Mesenchymal stem cell (in vitro differentiated cells and primary cell): ENCODE measurements around the gene CAMK2G.

ENCODE experiments used
- DNase-seq: peaks from one replicate; pipeline ENCODE4 v3.0.0-alpha.2; 2013
- H2AFZ ChIP-seq: one replicate; pipeline ENCODE4 v1.6.1; 2013; ENCODE audit warnings: low read depth, mild to moderate bottlenecking, control low read depth, inconsistent platforms, low read length, moderate library complexity
- H2AK5ac ChIP-seq: 2 replicates; pipeline ENCODE4 v1.6.1; 2013; ENCODE audit warnings: low read length, moderate library complexity, mild to moderate bottlenecking, inconsistent platforms; ENCODE audit not compliant: severe bottlenecking
- H2BK120ac ChIP-seq: one replicate; pipeline ENCODE4 v1.6.1; 2013; ENCODE audit warnings: low read depth, mild to moderate bottlenecking, inconsistent platforms, low read length, moderate library complexity
- H2BK12ac ChIP-seq, 2 experiments: one replicate each; pipeline ENCODE4 v1.6.1; 2013; ENCODE audit warnings: inconsistent platforms in 2 of 2, low read length in 2 of 2, mild to moderate bottlenecking in 2 of 2, moderate library complexity in 2 of 2, control low read depth in 1 of 2
- H2BK15ac ChIP-seq: one replicate; pipeline ENCODE4 v1.6.1; 2013; ENCODE audit warnings: mild to moderate bottlenecking, low read depth, inconsistent platforms; ENCODE audit not compliant: poor library complexity, severe bottlenecking
- H2BK5ac ChIP-seq: 2 replicates; pipeline ENCODE4 v1.6.1; 2013; ENCODE audit warnings: low read depth, mild to moderate bottlenecking, low read length, control low read depth, inconsistent platforms; ENCODE audit not compliant: poor library complexity, severe bottlenecking
- H3K14ac ChIP-seq, 2 experiments: one replicate each; pipeline ENCODE4 v1.6.1; 2013; ENCODE audit warnings: inconsistent platforms in 2 of 2, low read length in 2 of 2, control low read depth in 1 of 2, mild to moderate bottlenecking in 1 of 2, moderate library complexity in 1 of 2
- H3K18ac ChIP-seq, 2 experiments: one replicate each; pipeline ENCODE4 v1.6.1; 2013; ENCODE audit warnings: inconsistent platforms in 2 of 2, low read length in 2 of 2, control low read depth in 1 of 2, low read depth in 1 of 2, mild to moderate bottlenecking in 1 of 2
- H3K23ac ChIP-seq, 2 experiments: one replicate each; pipeline ENCODE4 v1.6.1; 2013; ENCODE audit warnings: inconsistent platforms in 2 of 2, low read length in 2 of 2, mild to moderate bottlenecking in 2 of 2, moderate library complexity in 2 of 2, control low read depth in 1 of 2
- H3K27ac ChIP-seq: 2 replicates; pipeline ENCODE4 v1.5.1; 2013; ENCODE audit warnings: mild to moderate bottlenecking, moderate library complexity, low read length, control low read depth, inconsistent platforms; ENCODE audit not compliant: poor library complexity, severe bottlenecking
- H3K27me3 ChIP-seq, 2 experiments: 2 replicates each; pipeline versions ENCODE4 v1.6.1 to v1.7.0; 2013; ENCODE audit warnings: low read length in 2 of 2, mild to moderate bottlenecking in 2 of 2, moderate library complexity in 2 of 2, control low read depth in 1 of 2, inconsistent platforms in 1 of 2; ENCODE audit not compliant: control insufficient read depth in 1 of 2, insufficient read depth in 1 of 2
- H3K36me3 ChIP-seq, 2 experiments: 2 replicates each; pipeline versions ENCODE4 v1.6.1 to v1.7.0; 2013; ENCODE audit warnings: low read length in 2 of 2, control low read depth in 1 of 2, inconsistent platforms in 1 of 2, low read depth in 1 of 2, mild to moderate bottlenecking in 1 of 2; ENCODE audit not compliant: insufficient read depth in 2 of 2, control insufficient read depth in 1 of 2
- H3K4ac ChIP-seq, 2 experiments: one replicate each; pipeline ENCODE4 v1.6.1; 2013; ENCODE audit warnings: inconsistent platforms in 2 of 2, low read length in 2 of 2, mild to moderate bottlenecking in 2 of 2, moderate library complexity in 2 of 2, control low read depth in 1 of 2, low read depth in 1 of 2
- H3K4me1 ChIP-seq: 2 replicates; pipeline ENCODE4 v1.6.1; 2013; ENCODE audit warnings: low read depth, low read length, control low read depth; ENCODE audit not compliant: control insufficient read depth, insufficient read depth
- H3K4me2 ChIP-seq: 2 replicates; pipeline ENCODE4 v1.6.1; 2013; ENCODE audit warnings: low read length, mild to moderate bottlenecking, inconsistent platforms; ENCODE audit not compliant: poor library complexity, severe bottlenecking
- H3K4me3 ChIP-seq, 2 experiments: 2 replicates each; pipeline versions ENCODE4 v1.5.1 to v1.7.0; 2013; ENCODE audit warnings: low read length in 2 of 2, mild to moderate bottlenecking in 2 of 2, control low read depth in 1 of 2, low read depth in 1 of 2; ENCODE audit not compliant: insufficient read depth in 1 of 2
- H3K79me1 ChIP-seq: replicated peaks from 2 replicates; pipeline ENCODE4 v1.6.1; 2013; ENCODE audit warnings: mild to moderate bottlenecking, control low read depth, low read length, inconsistent platforms; ENCODE audit not compliant: poor library complexity, severe bottlenecking
- H3K9ac ChIP-seq: 2 replicates; pipeline ENCODE4 v1.7.0; 2013; ENCODE audit warnings: mild to moderate bottlenecking, low read length, moderate library complexity
- H3K9me3 ChIP-seq: 2 replicates; pipeline ENCODE4 v1.7.0; 2013; ENCODE audit warnings: mild to moderate bottlenecking, low read length; ENCODE audit not compliant: control insufficient read depth
- H4K8ac ChIP-seq: one replicate; pipeline ENCODE4 v1.6.1; 2013; ENCODE audit warnings: inconsistent platforms, mild to moderate bottlenecking, low read length, moderate library complexity
- H4K91ac ChIP-seq: one replicate; pipeline ENCODE4 v1.6.1; 2013; ENCODE audit warnings: mild to moderate bottlenecking, low read length, inconsistent platforms
- WGBS: methylation state at CpG from one replicate; pipeline ENCODE4 v1.1.7; 2013; ENCODE audit warnings: mixed read lengths; 5-methylcytosine and 5-hydroxymethylcytosine counted together

CAMK2G gene

DNA sequence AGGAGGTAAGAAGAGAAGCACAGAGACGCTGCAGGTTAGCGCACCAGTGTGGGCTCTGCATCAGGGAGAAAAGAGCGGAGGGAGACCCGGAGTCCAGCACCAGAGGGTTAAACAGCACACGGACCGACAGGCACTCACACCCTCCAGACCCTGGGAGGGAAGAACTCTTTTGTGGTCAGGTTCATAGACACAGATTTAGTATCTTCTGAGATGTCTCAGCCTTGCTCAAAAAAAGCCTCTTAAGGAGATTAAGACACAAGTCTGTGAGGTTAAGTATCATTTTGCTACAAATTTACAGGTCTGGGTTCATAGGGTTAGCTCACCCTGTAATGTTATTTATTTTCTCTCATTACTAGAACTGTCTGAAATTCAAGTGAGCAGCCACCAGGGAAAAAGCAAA, 46.2 kb downstream of the CAMK2G start:
- Histone ChIP-seq H3K4me3 (no peak overlapping the region), H2AFZ (no peak overlapping the region), H2BK15ac (no peak overlapping the region), H3K9ac (no peak overlapping the region), H3K4me1 (peaks cover 15% of the 10 kb centered on the region), H4K8ac (no peak overlapping the region), H3K79me1 (no peaks in the 10 kb centered on the region), H2BK120ac (no peak overlapping the region), H3K18ac (no peak overlapping the region), H3K4ac (no peak overlapping the region), H2BK5ac (no peak overlapping the region), H3K23ac (no peak overlapping the region), H3K14ac (no peak overlapping the region), H3K27me3 (no peaks in the 10 kb centered on the region), H4K91ac (no peak overlapping the region), H3K4me2 (no peak overlapping the region), H2BK12ac (no peak overlapping the region), H3K27ac (no peak overlapping the region), H3K36me3 (peaks cover 36 to 67% of the 10 kb centered on the region in 2 experiments), H3K9me3 (no peaks in the 10 kb centered on the region), H2AK5ac (no peak overlapping the region)
- DNase-seq = no peak
- WGBS = 96% methylated on average over 6 of the region's 6 CpGs

- DNase-seq = peak; percentile 36
- no peak overlapping the region for H2BK120ac ChIP-seq
- no peaks in the 10 kb centered on the region for H3K27me3 ChIP-seq
- no peak overlapping the region for H3K9ac ChIP-seq
- no peak overlapping the region for H3K18ac ChIP-seq
- no peak overlapping the region for H4K8ac ChIP-seq
- H3K23ac ChIP-seq = no peak overlapping the region
- no peak overlapping the region for H2AFZ ChIP-seq
- H3K4me3 ChIP-seq = no peak overlapping the region
- H3K4ac ChIP-seq = no peak overlapping the region
- H3K14ac ChIP-seq = no peak overlapping the region
- H3K36me3 ChIP-seq = peaks cover 38 to 69% of the 10 kb centered on the region in 2 experiments
- H3K79me1 ChIP-seq = no peaks in the 10 kb centered on the region
- H2BK5ac ChIP-seq = no peak overlapping the region
- no peak overlapping the region for H4K91ac ChIP-seq
- H3K9me3 ChIP-seq = no peaks in the 10 kb centered on the region
- peak overlapping the region; percentile 66 for H2AK5ac ChIP-seq
- H2BK15ac ChIP-seq = no peak overlapping the region
- WGBS = 91% methylated on average over 18 of the region's 19 CpGs
- H3K27ac ChIP-seq = no peak overlapping the region
- peak overlapping the region in 1 of 2 experiments; percentile 30 for H2BK12ac ChIP-seq
- no peak overlapping the region for H3K4me2 ChIP-seq
- H3K4me1 ChIP-seq = peaks cover 15% of the 10 kb centered on the region
Measured at GRCh38 chr10:73827346-73828089, 46.8 kb downstream of the CAMK2G start.

DNA sequence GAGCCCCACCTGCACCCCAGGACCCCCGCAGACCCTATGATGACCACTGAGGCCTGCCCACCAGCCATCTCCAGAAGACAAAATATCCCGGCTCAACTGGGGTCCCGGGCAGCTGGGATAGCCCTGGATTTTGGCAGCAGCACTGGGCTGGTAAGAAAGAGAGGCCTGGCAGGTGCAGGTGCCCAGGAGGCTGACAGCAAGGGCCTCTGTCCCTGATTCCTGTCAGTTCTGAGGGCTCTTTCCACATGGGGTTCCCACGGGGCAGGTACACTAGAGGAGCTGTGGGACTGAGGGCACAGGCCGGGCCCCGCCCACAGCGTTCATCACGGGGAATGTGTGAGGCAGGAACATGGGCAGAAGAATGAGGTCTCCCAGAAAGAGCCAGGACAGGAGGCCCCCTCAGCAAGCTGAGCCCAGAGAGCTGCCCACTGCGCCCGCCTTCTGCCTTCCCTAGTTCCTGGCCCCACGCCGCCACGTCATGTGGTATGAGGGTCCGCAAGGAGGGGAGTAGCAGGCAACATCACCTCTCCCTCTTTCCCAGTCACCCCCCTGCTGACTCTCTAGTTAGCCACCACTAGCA, 50.1 kb downstream of the CAMK2G start:
- DNase-seq = no peak
- no peak overlapping the region for H2BK120ac ChIP-seq

DNA sequence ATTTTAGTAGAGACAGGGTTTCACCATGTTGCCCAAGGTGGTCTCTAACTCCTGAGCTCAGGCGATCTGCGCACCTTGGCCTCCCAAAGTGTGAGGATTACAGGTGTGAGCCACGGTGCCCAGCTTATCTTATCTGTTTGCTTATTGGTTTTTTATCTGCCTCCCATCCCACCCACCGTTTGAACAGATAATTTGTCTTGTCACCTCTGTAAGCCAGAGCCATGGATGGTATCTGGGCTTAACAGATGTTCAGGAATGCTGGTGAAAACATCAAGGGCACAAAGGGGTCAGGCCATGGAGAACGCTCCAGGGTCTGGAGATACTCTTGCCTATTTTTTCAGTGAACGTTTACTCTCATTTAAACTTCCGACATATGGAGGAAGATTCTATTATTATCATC, 51.0 kb downstream of the CAMK2G start:
- 78% methylated on average over 7 of the region's 7 CpGs for WGBS
- Histone ChIP-seq H3K18ac (no peak overlapping the region), H2BK15ac (no peak overlapping the region), H2BK12ac (no peak overlapping the region), H2BK5ac (no peak overlapping the region), H3K4me2 (no peak overlapping the region), H3K23ac (no peak overlapping the region), H3K9me3 (no peaks in the 10 kb centered on the region), H4K91ac (no peak overlapping the region), H3K27me3 (no peaks in the 10 kb centered on the region), H3K79me1 (peaks cover 1% of the 10 kb centered on the region), H4K8ac (no peak overlapping the region), H3K36me3 (peaks cover 61 to 62% of the 10 kb centered on the region in 2 experiments), H3K27ac (no peak overlapping the region), H3K4me1 (peaks cover 17% of the 10 kb centered on the region), H3K4ac (no peak overlapping the region), H2AK5ac (no peak overlapping the region), H3K9ac (no peak overlapping the region), H3K14ac (no peak overlapping the region), H2BK120ac (no peak overlapping the region), H2AFZ (no peak overlapping the region), H3K4me3 (no peak overlapping the region)
- DNase-seq = no peak

More for the DNA sequence above, 50.1 kb downstream of the CAMK2G start:
- Histone ChIP-seq H3K23ac (no peak overlapping the region), H2BK12ac (no peak overlapping the region), H3K4me2 (no peak overlapping the region), H2BK15ac (no peak overlapping the region), H3K4me3 (no peak overlapping the region), H3K4ac (no peak overlapping the region), H4K8ac (no peak overlapping the region), H2BK5ac (no peak overlapping the region), H3K4me1 (peaks cover 19% of the 10 kb centered on the region), H3K36me3 (peaks cover 56 to 67% of the 10 kb centered on the region in 2 experiments), H3K9me3 (no peaks in the 10 kb centered on the region), H3K27ac (no peak overlapping the region), H2AFZ (no peak overlapping the region), H2AK5ac (no peak overlapping the region), H4K91ac (no peak overlapping the region), H3K18ac (no peak overlapping the region), H3K79me1 (no peaks in the 10 kb centered on the region), H3K14ac (no peak overlapping the region), H3K27me3 (no peaks in the 10 kb centered on the region), H3K9ac (no peak overlapping the region)
- WGBS = 96% methylated on average over 14 of the region's 14 CpGs
